K562 (cell line): ENCODE results near the gene ANO2. TPM values are rescaled to one million over a fixed set of nuclear protein-coding genes. Genes with fewer than 3 reads are reported as not detected.

Source experiments
- ATAC-seq: fragments of 200-7000 bp; cut with Tn5 transposase; 3 replicates; pipeline ENCODE4 v1.9.1; 2020; ENCODE audit warnings: moderate library complexity
- BruUV-seq: library from RNA; stranded (reverse); fragments of 400-500 nt; replicated peaks from 2 replicates; lab custom pipeline; 2021; lab: Mats Ljungman, UMichigan
- CTCF ChIA-PET: fragments of 300-600 bp; formaldehyde crosslinking; extraction: SDS; loops from one replicate; lab custom pipeline; 2021; ENCODE audit warnings: low intra/inter-chr PET ratio; lab: Yijun Ruan, JAX
- POLR2A ChIA-PET: fragments of 300-600, 350-650 bp; sonication (Branson Sonifier 250); formaldehyde crosslinking; extraction: SDS; loops from one replicate; lab custom pipeline; 2021; ENCODE audit warnings: antibody characterized with exemption, inconsistent platforms; lab: Yijun Ruan, JAX
- DNase-seq, 4 experiments: peaks; one replicate each; pipeline versions ENCODE4 v3.0.0 to v3.0.0-alpha.2; 2011 to 2018; ENCODE audit warnings: low spot score in 3 of 4, mixed read lengths in 3 of 4; ENCODE audit errors: extremely low read depth in 1 of 4
- FAIRE-seq: peaks from 2 replicates; lab custom pipeline; 2011; peaks lifted over from hg19 to GRCh38; lab: Jason Lieb, UNC
- H2AFZ ChIP-seq: 2 replicates; pipeline ENCODE4 v1.6.0; 2011; ENCODE audit warnings: low read depth, low read length, control low read depth, inconsistent platforms
- H3K27ac ChIP-seq: fragments of 200-600 bp; 3 replicates; pipeline ENCODE4 v1.8.0; 2011; ENCODE audit warnings: low read depth, mild to moderate bottlenecking, control low read depth, inconsistent platforms, low read length, moderate library complexity, mixed read lengths; ENCODE audit errors: extremely low read depth
- H3K27me3 ChIP-seq, 2 experiments: fragments of 300-600 bp in 1 of 2; 2 replicates in 1 of 2; 3 replicates in 1 of 2; pipeline versions ENCODE4 v1.6.0 to v1.8.0; 2011; ENCODE audit warnings: inconsistent platforms in 2 of 2, low read length in 2 of 2, mild to moderate bottlenecking in 1 of 2, mixed read lengths in 1 of 2, moderate library complexity in 1 of 2; ENCODE audit not compliant: control insufficient read depth in 2 of 2, insufficient read depth in 2 of 2
- H3K36me3 ChIP-seq: fragments of 300-600 bp; 3 replicates; pipeline ENCODE4 v1.8.0; 2011; ENCODE audit warnings: mild to moderate bottlenecking, low read length, inconsistent platforms; ENCODE audit not compliant: control insufficient read depth, insufficient read depth
- H3K4me1 ChIP-seq, 2 experiments: fragments of 200-600 bp in 1 of 2; replicated peaks in 1 of 2; 2 replicates in 1 of 2; 3 replicates in 1 of 2; pipeline versions ENCODE4 v1.5.1 to v1.8.0; 2011; ENCODE audit warnings: inconsistent platforms in 2 of 2, low read length in 2 of 2, mild to moderate bottlenecking in 1 of 2, mixed read lengths in 1 of 2, moderate library complexity in 1 of 2; ENCODE audit not compliant: control insufficient read depth in 2 of 2, insufficient read depth in 2 of 2
- H3K4me2 ChIP-seq: 2 replicates; pipeline ENCODE4 v1.6.1; 2011; ENCODE audit warnings: low read length, control low read depth, inconsistent platforms, mixed read lengths; ENCODE audit not compliant: insufficient read depth
- H3K4me3 ChIP-seq: fragments of 200-600 bp; sonication (generic), shearing (Covaris generic); 2 replicates; pipeline ENCODE4 v1.5.1; 2016; ENCODE audit warnings: control low read depth, inconsistent platforms
- H3K79me2 ChIP-seq: fragments of 200-600 bp; 3 replicates; pipeline ENCODE4 v1.8.0; 2011; ENCODE audit warnings: low read length, inconsistent platforms; ENCODE audit not compliant: control insufficient read depth, insufficient read depth
- H3K9ac ChIP-seq, 2 experiments: 2 replicates each; pipeline versions ENCODE4 v1.6.0 to v1.6.1; 2011; ENCODE audit warnings: low read depth in 2 of 2, low read length in 2 of 2, control low read depth in 1 of 2, inconsistent platforms in 1 of 2, mild to moderate bottlenecking in 1 of 2, mixed read lengths in 1 of 2; ENCODE audit not compliant: insufficient read depth in 1 of 2
- H3K9me1 ChIP-seq: one replicate; pipeline ENCODE4 v1.6.0; 2011; ENCODE audit warnings: inconsistent platforms, mild to moderate bottlenecking, low read length, moderate library complexity; ENCODE audit not compliant: control insufficient read depth, insufficient read depth
- H3K9me3 ChIP-seq: replicated peaks from 2 replicates; pipeline ENCODE4 v1.5.1; 2011; ENCODE audit warnings: low read depth, low read length, inconsistent platforms; ENCODE audit not compliant: control insufficient read depth, insufficient read depth
- H4K20me1 ChIP-seq: replicated peaks from 2 replicates; pipeline ENCODE4 v1.6.1; 2011; ENCODE audit warnings: low read length, inconsistent platforms, mixed read lengths; ENCODE audit not compliant: control insufficient read depth, insufficient read depth
- BHLHE40 ChIP-seq: IDR thresholded peaks from 2 replicates; pipeline ENCODE4 v1.6.1; 2011; ENCODE audit warnings: low read length, improper control_type of control experiment
- GABPB2 ChIP-seq: fragments of 250-450 bp; sonication (Bioruptor Pico); conservative IDR thresholded peaks from 2 replicates; pipeline ENCODE4 v1.5.1; 2021; ENCODE audit warnings: mild to moderate bottlenecking
- ILF3 ChIP-seq: fragments of 450-650 bp; IDR thresholded peaks from 2 replicates; pipeline ENCODE4 v1.6.1; 2018; ENCODE audit warnings: antibody characterized with exemption, mild to moderate bottlenecking, moderate library complexity, borderline replicate concordance
- IRF2 ChIP-seq: sonication (generic); formaldehyde crosslinking; IDR thresholded peaks from 2 replicates; pipeline ENCODE4 v1.8.1; 2022; ENCODE audit warnings: mild to moderate bottlenecking, missing genetic modification reagents
- NCOA4 ChIP-seq: fragments of 450-650 bp; IDR thresholded peaks from 2 replicates; pipeline ENCODE4 v1.6.1; 2018; ENCODE audit warnings: mild to moderate bottlenecking; ENCODE audit not compliant: partially characterized antibody
- ZNF354B ChIP-seq: fragments of 250-450 bp; sonication (Bioruptor Pico); IDR thresholded peaks from 2 replicates; pipeline ENCODE4 v1.4.0; 2020
- WGBS: fragments of 100-300 bp; shearing (Covaris generic); methylation state at CpG from one replicate; pipeline ENCODE4 v1.1.6; 2016; ENCODE audit warnings: low coverage, mixed read lengths; ENCODE audit not compliant: insufficient coverage; ENCODE audit errors: missing lambda C conversion rate; 5-methylcytosine and 5-hydroxymethylcytosine counted together
- in situ Hi-C: fragments of 300-500 bp; cut with MboI; formaldehyde crosslinking; loops from 4 replicates; pipeline ENCODE4 v1.15.0; 2018; ENCODE audit warnings: inconsistent platforms, mixed read lengths
- intact Hi-C: fragments of 100-400 bp; cut with micrococcal nuclease; formaldehyde crosslinking; loops from 2 replicates; pipeline ENCODE4 v1.14.2; 2022
- polyA plus RNA-seq, 8 experiments: library from polyadenylated mRNA; depleted of rRNA in 4 of 8; stranded (reverse) in 5 of 8; unstranded in 3 of 8; fragments of >200 nt; fragmentation: Nextera tagmentation in 2 of 8; fragmentation: Illumina TruSeq in 1 of 8; extraction: Ambion mirVana in 2 of 8; extraction: Trizol in 1 of 8; gene quantifications; 2 replicates each; pipeline versions ENCODE4 v1.2.1 to v1.2.3, GENCODE V29; 2011 to 2014; ENCODE audit warnings: inconsistent platforms in 1 of 8, missing spikeins in 1 of 8
- total RNA-seq, 7 experiments: library from RNA; depleted of rRNA in 6 of 7; stranded (reverse); fragments of >200 nt in 6 of 7; fragmentation: Illumina TruSeq in 2 of 7; extraction: Trizol in 2 of 7; gene quantifications; 2 replicates each; pipeline versions ENCODE4 v1.2.1 to v1.2.3, GENCODE V29; 2011 to 2021; ENCODE audit warnings: low replicate concordance in 1 of 7
- TF ChIP-seq, protein P1 (sequence below): fragments of 450-650 bp; formaldehyde crosslinking; IDR thresholded peaks from 2 replicates; pipeline ENCODE4 v1.4.0; 2020; ENCODE audit warnings: mild to moderate bottlenecking
- TF ChIP-seq, protein P2 (sequence below): fragments of 250-450 bp; sonication (Bioruptor Pico); IDR thresholded peaks from 2 replicates; pipeline ENCODE4 v1.5.0; 2021
- TF ChIP-seq, protein P3 (sequence below): sonication (generic); formaldehyde crosslinking; IDR thresholded peaks from 2 replicates; pipeline ENCODE4 v1.8.0; 2023; ENCODE audit warnings: mild to moderate bottlenecking, missing genetic modification reagents
- TF ChIP-seq, protein P4 (sequence below): sonication (generic); formaldehyde crosslinking; IDR thresholded peaks from 2 replicates; pipeline ENCODE4 v1.8.0; 2022; ENCODE audit warnings: mild to moderate bottlenecking, missing genetic modification reagents, borderline replicate concordance
- TF ChIP-seq, protein P5 (sequence below): fragments of 200-800 bp; sonication (Bioruptor generic); IDR thresholded peaks from 2 replicates; pipeline ENCODE4 v1.6.1; 2016; ENCODE audit warnings: missing genetic modification characterization, missing compliant biosample characterization

The ANO2 gene
- total and polyA plus RNA-seq, 9 of the 15 experiments (the other 6 are each of a cell fraction or from before 2014, with no cell fraction given) = 0.64 TPM; not detected in 8

DNA sequence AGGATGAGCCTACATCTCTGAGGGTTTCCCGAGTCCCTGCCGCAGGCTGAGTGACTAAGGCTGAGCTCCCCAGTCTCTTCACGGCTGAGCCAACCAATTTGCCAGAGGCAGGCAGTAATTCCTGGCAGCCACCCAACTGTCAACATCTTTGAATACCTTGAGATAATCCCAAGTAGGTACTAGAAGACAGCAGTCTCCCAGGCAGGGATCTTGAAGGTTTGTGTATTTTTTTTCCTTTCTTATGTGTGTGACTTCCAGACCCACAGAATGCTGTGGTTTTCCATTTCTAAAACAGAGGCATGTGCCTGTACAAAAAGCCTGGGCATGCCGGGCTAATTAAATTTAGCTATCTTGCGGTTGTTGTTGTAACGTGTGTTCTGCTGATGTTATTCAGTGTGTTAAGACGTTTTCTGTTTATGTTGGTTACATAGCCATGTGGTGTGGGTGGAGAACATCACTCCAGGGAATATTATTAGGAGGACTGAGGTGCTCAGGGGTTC is 155.5 kb downstream of the ANO2 start:
- CTCF ChIA-PET = no interaction called here
- no peak overlapping the region for H3K27ac ChIP-seq
- in situ Hi-C loops = loop anchor here (25.0 kb wide), 1 partner anchor 602 kb away; no protein-coding TSS in a partner anchor
- intact Hi-C loops = no loop called here
- no TSS peak for BruUV-seq
- TF ChIP-seq NCOA4 = no peak
- TF ChIP-seq, protein P1, sequence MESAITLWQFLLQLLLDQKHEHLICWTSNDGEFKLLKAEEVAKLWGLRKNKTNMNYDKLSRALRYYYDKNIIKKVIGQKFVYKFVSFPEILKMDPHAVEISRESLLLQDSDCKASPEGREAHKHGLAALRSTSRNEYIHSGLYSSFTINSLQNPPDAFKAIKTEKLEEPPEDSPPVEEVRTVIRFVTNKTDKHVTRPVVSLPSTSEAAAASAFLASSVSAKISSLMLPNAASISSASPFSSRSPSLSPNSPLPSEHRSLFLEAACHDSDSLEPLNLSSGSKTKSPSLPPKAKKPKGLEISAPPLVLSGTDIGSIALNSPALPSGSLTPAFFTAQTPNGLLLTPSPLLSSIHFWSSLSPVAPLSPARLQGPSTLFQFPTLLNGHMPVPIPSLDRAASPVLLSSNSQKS (CRISPR knock-in tag) = no peak
- TF ChIP-seq, protein P2, sequence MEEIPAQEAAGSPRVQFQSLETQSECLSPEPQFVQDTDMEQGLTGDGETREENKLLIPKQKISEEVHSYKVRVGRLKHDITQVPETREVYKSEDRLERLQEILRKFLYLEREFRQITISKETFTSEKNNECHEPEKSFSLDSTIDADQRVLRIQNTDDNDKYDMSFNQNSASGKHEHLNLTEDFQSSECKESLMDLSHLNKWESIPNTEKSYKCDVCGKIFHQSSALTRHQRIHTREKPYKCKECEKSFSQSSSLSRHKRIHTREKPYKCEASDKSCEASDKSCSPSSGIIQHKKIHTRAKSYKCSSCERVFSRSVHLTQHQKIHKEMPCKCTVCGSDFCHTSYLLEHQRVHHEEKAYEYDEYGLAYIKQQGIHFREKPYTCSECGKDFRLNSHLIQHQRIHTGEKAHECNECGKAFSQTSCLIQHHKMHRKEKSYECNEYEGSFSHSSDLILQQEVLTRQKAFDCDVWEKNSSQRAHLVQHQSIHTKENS = no peak
- TF ChIP-seq BHLHE40 = no peak
- TF ChIP-seq, protein P3, sequence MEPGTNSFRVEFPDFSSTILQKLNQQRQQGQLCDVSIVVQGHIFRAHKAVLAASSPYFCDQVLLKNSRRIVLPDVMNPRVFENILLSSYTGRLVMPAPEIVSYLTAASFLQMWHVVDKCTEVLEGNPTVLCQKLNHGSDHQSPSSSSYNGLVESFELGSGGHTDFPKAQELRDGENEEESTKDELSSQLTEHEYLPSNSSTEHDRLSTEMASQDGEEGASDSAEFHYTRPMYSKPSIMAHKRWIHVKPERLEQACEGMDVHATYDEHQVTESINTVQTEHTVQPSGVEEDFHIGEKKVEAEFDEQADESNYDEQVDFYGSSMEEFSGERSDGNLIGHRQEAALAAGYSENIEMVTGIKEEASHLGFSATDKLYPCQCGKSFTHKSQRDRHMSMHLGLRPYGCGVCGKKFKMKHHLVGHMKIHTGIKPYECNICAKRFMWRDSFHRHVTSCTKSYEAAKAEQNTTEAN (CRISPR knock-in tag) = no peak
- TF ChIP-seq ZNF354B (CRISPR knock-in tag) = no peak
- TF ChIP-seq GABPB2 (CRISPR knock-in tag) = no peak
- TF ChIP-seq ILF3 = no peak
- TF ChIP-seq, protein P4, sequence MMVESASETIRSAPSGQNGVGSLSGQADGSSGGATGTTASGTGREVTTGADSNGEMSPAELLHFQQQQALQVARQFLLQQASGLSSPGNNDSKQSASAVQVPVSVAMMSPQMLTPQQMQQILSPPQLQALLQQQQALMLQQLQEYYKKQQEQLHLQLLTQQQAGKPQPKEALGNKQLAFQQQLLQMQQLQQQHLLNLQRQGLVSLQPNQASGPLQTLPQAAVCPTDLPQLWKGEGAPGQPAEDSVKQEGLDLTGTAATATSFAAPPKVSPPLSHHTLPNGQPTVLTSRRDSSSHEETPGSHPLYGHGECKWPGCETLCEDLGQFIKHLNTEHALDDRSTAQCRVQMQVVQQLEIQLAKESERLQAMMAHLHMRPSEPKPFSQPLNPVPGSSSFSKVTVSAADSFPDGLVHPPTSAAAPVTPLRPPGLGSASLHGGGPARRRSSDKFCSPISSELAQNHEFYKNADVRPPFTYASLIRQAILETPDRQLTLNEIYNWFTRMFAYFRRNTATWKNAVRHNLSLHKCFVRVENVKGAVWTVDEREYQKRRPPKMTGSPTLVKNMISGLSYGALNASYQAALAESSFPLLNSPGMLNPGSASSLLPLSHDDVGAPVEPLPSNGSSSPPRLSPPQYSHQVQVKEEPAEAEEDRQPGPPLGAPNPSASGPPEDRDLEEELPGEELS (CRISPR knock-in tag) = no peak
- no peak for TF ChIP-seq IRF2 (CRISPR knock-in tag)
- TF ChIP-seq, protein P5, sequence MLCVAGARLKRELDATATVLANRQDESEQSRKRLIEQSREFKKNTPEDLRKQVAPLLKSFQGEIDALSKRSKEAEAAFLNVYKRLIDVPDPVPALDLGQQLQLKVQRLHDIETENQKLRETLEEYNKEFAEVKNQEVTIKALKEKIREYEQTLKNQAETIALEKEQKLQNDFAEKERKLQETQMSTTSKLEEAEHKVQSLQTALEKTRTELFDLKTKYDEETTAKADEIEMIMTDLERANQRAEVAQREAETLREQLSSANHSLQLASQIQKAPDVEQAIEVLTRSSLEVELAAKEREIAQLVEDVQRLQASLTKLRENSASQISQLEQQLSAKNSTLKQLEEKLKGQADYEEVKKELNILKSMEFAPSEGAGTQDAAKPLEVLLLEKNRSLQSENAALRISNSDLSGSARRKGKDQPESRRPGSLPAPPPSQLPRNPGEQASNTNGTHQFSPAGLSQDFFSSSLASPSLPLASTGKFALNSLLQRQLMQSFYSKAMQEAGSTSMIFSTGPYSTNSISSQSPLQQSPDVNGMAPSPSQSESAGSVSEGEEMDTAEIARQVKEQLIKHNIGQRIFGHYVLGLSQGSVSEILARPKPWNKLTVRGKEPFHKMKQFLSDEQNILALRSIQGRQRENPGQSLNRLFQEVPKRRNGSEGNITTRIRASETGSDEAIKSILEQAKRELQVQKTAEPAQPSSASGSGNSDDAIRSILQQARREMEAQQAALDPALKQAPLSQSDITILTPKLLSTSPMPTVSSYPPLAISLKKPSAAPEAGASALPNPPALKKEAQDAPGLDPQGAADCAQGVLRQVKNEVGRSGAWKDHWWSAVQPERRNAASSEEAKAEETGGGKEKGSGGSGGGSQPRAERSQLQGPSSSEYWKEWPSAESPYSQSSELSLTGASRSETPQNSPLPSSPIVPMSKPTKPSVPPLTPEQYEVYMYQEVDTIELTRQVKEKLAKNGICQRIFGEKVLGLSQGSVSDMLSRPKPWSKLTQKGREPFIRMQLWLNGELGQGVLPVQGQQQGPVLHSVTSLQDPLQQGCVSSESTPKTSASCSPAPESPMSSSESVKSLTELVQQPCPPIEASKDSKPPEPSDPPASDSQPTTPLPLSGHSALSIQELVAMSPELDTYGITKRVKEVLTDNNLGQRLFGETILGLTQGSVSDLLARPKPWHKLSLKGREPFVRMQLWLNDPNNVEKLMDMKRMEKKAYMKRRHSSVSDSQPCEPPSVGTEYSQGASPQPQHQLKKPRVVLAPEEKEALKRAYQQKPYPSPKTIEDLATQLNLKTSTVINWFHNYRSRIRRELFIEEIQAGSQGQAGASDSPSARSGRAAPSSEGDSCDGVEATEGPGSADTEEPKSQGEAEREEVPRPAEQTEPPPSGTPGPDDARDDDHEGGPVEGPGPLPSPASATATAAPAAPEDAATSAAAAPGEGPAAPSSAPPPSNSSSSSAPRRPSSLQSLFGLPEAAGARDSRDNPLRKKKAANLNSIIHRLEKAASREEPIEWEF = no peak
- TF ChIP-seq, all 486 proteins: peak for 0
- H3K9me1 ChIP-seq = no peaks in the 10 kb centered on the region
- H3K27me3 ChIP-seq = no peaks in the 10 kb centered on the region; a peak in 1 of 5 replicates
- no peak overlapping the region for H2AFZ ChIP-seq
- WGBS = 2% methylated on average over 7 of the region's 7 CpGs
- no peaks in the 10 kb centered on the region for H3K36me3 ChIP-seq
- H3K79me2 ChIP-seq = no peaks in the 10 kb centered on the region
- no peaks in the 10 kb centered on the region for H3K4me1 ChIP-seq
- ATAC-seq = no peak
- no peak overlapping the region for H3K4me2 ChIP-seq
- no peaks in the 10 kb centered on the region for H4K20me1 ChIP-seq
- POLR2A ChIA-PET = interaction anchor here (0.7 to 1.1 kb wide), 2 partner anchors 13 to 1184 kb away, joined by 3 read pairs; no protein-coding TSS in a partner anchor
- no peaks in the 10 kb centered on the region for H3K9me3 ChIP-seq
- FAIRE-seq = no peak
- H3K4me3 ChIP-seq = no peak overlapping the region
- DNase-seq = no peak
- H3K9ac ChIP-seq = no peak overlapping the region
